ENCODE measurements around the gene EIF3A.
"Not testable (repeated sequence)": the region's sequence is repeated elsewhere in the genome, so short reads cannot be mapped to it uniquely, and the experiment has no call there.

Gene EIF3A

GRCh38 chr10:119098576-119098975 is 18.0 kb upstream of the EIF3A start:
- DNase-seq = no peak

DNA sequence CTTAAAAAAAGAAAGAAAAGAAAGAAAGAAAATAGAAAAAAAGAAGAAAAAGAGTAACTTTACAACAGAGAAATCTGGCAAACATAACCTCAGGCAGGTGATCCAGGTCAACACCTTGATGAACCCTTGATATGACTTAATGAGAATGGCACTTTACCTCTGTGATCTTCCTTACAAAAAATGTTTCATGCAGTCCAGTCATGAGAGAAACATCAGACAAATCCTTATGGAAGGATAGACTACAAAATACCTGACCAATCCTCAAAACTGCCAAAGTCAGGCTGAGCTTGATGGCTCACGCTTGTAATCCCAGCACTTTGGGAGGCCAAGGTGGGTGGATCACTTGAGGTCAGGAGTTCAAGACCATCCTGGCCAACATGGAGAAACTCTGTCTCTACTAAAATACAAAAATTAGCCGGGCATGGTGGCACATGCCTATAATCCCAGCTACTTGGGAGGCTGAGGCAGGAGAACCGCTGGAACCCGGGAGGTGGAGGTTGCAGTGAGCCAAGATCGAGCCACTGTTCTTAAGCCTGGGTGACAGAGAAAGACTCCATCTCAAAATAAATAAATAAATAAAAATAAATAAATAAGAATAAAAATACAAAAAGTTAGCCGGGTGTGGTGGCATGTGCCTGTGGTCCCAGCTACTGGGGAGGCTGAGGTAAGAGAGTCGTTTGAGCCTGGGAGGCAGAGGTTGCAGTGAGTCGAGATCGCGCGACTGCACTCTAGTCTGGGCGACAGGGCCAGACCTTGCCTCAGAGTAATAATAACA is 16.2 kb upstream of the EIF3A start:
- not testable (repeated sequence) for DNase-seq

DNA sequence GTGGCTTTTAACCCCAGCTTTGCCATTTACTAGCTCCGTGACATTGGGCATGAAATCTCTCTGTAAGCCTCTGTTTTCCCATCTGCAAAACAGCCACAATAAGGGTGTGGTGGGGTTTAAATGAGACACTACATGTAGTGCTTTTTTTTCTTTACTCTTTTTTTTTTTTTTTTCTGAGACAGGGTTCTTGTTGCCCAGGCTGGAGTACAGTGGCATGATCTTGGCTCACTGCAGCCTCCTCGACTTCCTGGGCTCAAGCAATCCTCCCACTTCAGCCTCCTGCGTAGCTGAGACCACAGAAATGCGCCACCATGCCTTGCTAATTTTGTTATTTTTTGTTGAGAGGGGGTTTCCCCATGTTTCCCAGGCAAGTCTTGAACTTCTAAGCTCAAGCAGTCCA is 15.0 kb upstream of the EIF3A start:
- DNase-seq = no peak

GRCh38 chr10:119090968-119091367 is 10.4 kb upstream of the EIF3A start:
- no peak for DNase-seq

DNA sequence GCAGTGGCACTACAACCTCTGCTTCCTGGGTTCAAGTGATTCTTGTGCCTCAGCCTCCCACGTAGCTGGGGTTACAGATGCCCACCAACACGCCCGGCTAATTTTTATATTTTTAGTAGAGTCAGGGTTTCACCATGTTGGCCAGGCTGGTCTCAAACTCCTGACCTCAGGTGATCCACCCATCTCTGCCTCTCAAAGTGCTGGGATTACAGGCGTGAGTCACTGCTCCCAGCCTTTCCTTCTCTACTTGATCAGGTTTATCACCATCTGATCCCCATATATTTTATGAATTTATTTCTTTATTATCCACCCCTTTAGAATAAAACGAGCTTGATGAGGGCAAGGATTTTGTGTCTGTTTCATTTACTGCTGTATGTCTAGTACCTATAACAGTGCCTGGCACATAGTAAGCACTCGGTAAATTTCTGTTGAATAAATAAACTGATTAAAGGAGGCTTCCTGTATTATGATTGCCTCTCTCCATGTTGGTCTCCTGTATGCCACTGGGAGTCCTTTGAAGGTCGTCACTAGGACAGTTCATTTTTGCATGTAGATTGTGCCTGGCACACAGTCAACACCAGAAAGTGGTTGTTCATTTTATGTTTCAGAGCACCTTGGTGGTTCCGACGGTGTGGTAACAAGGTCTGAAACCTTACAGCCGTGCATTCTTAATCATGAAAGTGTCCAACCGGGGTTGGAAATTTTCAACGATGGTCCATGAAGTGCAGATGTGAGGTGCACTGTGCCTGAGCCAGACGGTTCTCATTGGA is 9.6 kb upstream of the EIF3A start:
- DNase-seq = no peak

- DNase-seq = no peak
These were observed 6.8 kb upstream of the EIF3A start for GRCh38 chr10:119087271-119087882.

GRCh38 chr10:119084896-119085295 is 4.3 kb upstream of the EIF3A start:
- no peak for DNase-seq

DNA sequence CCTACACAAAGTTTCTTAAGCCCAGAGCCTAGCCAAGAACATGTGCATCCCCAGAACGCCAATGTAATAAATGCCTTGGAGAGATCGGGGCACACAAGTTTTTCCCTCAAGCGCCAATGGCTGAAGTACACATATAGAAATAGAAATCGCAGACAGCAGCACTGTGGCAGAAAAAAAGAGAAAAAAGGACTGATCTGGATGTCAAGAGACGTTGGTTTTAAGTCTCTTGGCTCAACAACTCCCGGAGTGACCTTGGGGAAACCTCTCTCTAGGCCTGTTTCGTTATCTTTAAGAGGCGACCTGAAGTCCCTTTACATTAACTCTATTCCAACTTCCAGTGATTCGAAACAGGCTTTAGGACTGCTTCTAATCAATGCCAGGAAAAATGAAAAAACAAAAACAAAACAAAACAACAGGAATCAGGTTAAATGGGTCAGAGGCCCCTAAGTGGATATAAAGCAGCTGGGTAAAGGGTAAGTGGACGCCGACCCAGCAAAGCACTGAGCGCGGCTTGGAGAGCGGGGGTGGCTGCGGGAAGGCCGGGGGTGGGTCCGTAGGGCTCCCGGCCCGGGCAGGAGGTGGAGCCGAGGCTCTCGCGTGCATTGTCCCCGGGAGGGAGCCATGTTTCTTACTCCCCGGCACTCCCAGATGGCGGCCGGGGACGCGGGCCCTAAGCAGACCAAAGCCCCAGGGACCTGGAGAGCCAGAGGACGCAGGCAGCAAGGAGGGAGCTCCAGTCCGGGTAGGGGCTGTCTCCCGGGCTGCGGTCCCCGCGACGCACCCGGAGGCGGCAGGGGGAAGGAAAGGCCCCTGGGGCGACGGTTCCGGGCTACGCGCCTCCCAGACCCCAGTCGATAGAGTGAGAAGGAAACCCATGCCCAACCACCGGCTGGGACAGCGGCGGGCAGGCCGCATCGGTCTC is 757 bp downstream of the EIF3A start:
- DNase-seq = peak; percentile 50

- DNase-seq = no peak
These were observed 2.0 kb downstream of the EIF3A start for GRCh38 chr10:119078422-119079179.

DNA sequence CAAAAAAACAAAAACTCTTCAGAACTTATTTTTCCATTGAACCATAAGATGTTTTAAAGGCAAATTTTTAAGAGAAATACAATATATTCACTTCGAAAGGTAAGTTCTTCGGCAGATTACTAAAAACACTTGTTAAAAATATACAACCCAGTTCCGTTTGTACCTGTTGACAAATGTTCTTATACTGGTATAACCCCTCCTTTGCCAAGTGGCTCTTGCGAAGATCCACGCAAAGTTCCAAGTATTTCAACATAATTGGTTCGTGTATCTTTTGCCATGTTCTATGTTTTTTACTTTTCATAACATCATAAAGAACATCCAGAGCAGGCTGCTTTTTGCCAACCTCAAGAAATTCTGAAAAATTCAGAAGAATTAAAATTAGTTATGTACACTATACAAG is 7.0 kb downstream of the EIF3A start:
- no peak for DNase-seq

DNA sequence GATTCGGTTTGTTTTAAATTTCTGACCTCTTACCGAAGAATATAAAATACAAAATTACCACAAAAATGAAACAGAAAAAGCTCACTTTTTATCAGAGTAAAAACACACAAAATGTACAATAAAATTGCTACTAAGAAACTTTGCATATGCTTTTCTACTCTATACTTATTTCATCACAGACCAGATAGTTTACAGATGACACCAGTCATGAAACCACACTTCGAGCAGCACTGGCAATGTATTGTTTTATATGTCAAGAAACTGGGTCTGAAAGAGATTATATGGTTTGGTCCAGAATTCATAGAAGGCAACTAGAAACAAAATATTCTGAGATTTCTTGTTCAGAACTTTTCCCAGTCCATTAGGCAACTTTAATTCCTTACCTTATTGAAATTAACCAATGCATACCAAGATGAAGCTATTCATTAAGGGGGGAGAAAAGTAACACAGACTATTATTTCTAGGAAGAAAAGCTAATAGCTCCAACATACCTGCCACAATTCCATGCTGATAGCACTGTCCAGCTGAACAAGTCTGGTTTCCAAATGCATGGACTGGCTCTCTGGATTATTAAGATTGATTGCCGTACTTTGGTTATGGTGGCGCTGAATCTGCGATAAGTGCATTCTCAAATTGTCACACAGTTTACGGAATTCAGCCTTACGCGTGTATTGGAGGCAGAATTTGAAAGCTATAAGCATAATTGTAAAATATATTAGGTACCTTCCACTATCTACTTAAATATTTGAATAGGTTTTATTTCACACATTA is 10.0 kb downstream of the EIF3A start:
- no peak for DNase-seq

DNA sequence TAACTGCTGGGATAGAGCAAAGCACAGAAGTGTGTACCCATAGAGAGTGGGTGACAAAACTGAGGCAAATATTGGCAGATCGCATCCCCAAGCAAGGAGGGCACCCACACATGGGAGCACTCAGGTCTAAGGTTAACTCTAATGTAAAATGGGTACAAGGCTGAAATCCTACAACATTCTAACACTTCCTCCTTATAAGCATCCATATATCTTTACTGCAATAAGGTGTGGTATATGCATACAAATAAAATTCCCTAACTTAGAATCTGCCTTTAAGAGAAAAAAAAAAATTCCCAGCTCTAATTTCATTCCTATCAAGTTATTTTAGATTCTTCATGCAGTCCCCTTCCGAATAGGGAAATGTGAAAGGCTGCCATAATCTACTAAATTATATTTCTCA is 18.7 kb downstream of the EIF3A start:
- DNase-seq = no peak

GRCh38 chr10:119061352-119061751 is 19.3 kb downstream of the EIF3A start:
- no peak for DNase-seq

DNA sequence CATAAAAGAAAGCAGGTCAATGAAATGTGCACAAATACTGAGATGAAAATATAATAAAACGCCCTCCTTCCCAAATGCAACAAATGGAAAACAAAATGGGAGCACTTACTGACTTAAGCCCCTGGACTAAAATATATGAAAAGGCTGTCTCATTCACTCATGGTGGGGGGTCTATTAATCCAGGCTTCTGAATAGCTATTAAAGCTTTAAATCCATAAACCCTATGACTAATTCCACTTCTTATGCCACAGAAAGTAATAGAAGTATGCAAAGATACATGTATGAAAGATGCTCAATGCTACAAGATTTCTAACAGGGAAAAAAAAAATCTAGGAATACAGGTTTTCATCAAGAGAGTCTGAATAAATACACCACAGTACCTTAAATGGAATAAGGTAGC is 20.5 kb downstream of the EIF3A start:
- no peak for DNase-seq

DNA sequence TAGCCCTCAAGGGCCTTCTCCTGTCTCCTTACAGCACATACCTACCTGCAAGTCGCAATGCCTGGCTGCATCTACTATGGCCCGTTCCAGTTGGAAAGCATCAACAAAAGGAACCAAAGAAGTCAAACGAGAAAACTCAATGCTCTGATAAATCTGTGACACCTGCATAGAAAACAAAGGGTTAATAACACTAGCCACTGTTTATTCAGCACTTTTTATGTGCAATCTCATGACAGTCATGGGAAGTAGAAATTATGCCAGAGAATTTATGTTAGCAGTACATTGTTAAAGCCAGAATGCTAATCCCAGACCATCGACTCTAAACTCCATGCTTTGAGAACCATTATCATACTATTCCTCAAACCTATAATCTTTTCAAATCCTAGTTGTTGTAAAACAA is 21.1 kb downstream of the EIF3A start:
- DNase-seq = no peak

- DNase-seq = no peak
These were observed 22.6 kb downstream of the EIF3A start for GRCh38 chr10:119058010-119058409.

DNA sequence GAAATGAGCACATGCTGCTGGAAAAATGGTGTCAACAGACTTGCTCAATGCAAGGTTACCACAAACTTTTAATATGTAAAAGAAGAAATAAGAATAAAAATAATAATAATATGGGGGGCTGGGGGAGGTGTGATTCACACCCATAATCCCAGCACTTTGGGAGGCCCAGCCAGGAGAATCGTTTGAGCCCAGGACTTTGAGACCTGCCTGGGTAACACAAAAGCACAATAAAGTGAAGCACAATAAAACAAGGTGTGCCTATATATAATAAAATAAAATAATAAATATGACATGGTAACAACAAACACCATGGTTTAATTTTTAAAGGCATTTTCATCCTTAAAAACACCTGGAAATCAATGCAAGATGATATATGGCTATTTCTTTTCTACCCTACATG is 25.1 kb downstream of the EIF3A start:
- no peak for DNase-seq

- no peak for DNase-seq
These were observed 28.8 kb downstream of the EIF3A start for GRCh38 chr10:119051775-119052174.

GRCh38 chr10:119049777-119050176 is 30.8 kb downstream of the EIF3A start:
- no peak for DNase-seq

DNA sequence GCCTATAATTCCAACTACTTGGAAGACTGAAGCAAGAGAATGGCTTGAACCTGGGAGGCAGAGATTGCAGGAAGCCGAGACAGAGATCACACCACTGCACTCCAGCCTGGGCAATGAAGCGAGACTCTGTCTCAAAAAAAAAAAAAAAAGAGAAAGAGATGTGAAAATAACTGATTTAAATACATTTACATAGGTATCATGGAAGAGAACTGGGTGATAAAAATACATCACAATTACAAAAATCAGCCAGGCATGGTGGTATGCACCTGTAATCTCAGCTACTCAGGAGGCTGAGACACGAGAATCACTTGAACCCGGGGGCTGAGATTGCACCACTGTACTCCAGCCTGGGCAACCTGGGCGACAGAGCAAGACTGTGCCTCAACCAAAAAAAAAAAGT is 31.3 kb downstream of the EIF3A start:
- DNase-seq = no peak

DNA sequence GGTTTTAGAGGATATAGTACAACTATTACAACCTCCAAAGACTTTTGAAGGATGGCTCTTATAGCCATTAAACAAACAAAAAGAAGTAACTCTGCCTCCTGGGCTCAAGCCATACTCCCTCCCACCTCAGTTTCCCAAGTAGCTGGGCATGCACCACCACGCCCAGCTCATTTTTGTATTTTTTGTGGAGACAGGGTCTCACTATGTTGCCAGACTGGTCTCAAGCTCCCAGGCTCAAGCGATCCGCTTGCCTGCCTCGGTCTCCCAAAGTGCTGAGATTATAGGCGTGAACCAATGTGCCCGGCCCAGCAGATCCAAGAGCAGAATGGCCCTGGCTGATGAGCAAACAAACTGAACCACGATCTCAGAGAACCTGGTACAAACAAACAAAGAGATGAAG is 35.1 kb downstream of the EIF3A start:
- DNase-seq = no peak

Measured in NCI-H2171 treated with DMSO at 0.1 percent for 48 hours (cell line).